Measurements from ENCODE around the gene GPHN. TPM values are rescaled to one million over a fixed set of nuclear protein-coding genes. Genes with fewer than 3 reads are reported as not detected.

The GPHN gene
- total and polyA plus RNA-seq, 2 donors (not counting 3 experiments of a cell fraction or from before 2014, with no cell fraction given): 5.1 to 23.2 TPM

DNA sequence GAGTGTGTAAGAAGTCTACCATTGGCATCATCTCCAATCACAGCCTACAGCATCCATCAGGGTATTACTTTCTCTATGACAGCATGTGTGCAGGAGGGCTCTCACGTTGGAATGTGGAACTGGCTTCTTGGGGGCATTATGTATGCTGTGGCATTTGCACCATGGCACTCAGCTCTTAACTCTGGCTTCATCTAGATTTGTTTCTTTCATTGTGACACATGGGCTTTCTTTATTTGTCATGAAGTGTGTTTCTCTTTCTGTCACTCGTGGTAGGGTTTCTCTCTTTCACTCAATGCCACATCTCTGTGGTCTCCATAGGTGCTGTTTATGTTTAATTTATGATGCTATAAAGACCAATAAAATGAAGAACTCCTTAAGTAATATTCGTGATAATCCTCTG lies 490.1 kb downstream of the GPHN start:
- H3K9ac ChIP-seq (replicated peaks; ENCODE audit: extremely low read depth, insufficient read depth, low read length): no peak overlapping the region
- H3K36me3 ChIP-seq (ENCODE audit: control insufficient read depth in 2 of 2, extremely low read depth in 1 of 2, insufficient read depth in 2 of 2, low read length in 2 of 2): no peaks in the 10 kb centered on the region
- H3K9me3 ChIP-seq (replicated peaks; ENCODE audit: control insufficient read depth, insufficient read depth, low read length): no peaks in the 10 kb centered on the region
- H4K20me1 ChIP-seq (replicated peaks; ENCODE audit: control insufficient read depth, extremely low read depth, insufficient read depth, low read length): no peaks in the 10 kb centered on the region
- H3K4me3 ChIP-seq (replicated peaks in 1 of 3; ENCODE audit: insufficient read depth in 1 of 3, low read depth in 1 of 3, low read length in 3 of 3): no peak overlapping the region
- H3K27ac ChIP-seq (ENCODE audit: insufficient read depth, low read depth, low read length): no peak overlapping the region
- dilution Hi-C loops (cut with MboI; ENCODE audit: extremely low pct_ligation_motif_present, low sequenced_read_pairs): no loop called here
- no peaks in the 10 kb centered on the region for H3K27me3 ChIP-seq (ENCODE audit: control insufficient read depth in 2 of 2, insufficient read depth in 2 of 2, low read length in 2 of 2)
- H3K79me2 ChIP-seq (ENCODE audit: control insufficient read depth, insufficient read depth, low read length): no peaks in the 10 kb centered on the region
- no peaks in the 10 kb centered on the region for H3K4me1 ChIP-seq (ENCODE audit: control insufficient read depth, extremely low read depth, insufficient read depth, low read length)
- intact Hi-C loops (cut with micrococcal nuclease): no loop called here
- FAIRE-seq (no peak), DNase-seq (ENCODE audit: low read depth, low spot score) (no peak)
- no peak overlapping the region for H2AFZ ChIP-seq (ENCODE audit: low read depth, low read length)
- CTCF ChIA-PET: interaction anchor here (1.2 kb wide), 1 partner anchor 11 kb away, joined by 4 read pairs; no protein-coding TSS in a partner anchor
- H3K9me1 ChIP-seq (replicated peaks; ENCODE audit: control insufficient read depth, extremely low read depth, insufficient read depth, low read length): no peaks in the 10 kb centered on the region
- no peak for TF ChIP-seq MYC (IDR thresholded peaks at IDR 0.05; ENCODE audit: low read depth, low read length)
- no peak for TF ChIP-seq JUN (IDR thresholded peaks at IDR 0.05; ENCODE audit: borderline replicate concordance, insufficient read depth, insufficient read length, low read depth)
- no peak for TF ChIP-seq FOS (IDR thresholded peaks at IDR 0.05; ENCODE audit: borderline replicate concordance, insufficient read depth, low read length)
- no peak for TF ChIP-seq POLR2AphosphoS5 (IDR thresholded peaks at IDR 0.05; ENCODE audit: insufficient read depth, low read depth, low read length)
- TF ChIP-seq, protein P1, sequence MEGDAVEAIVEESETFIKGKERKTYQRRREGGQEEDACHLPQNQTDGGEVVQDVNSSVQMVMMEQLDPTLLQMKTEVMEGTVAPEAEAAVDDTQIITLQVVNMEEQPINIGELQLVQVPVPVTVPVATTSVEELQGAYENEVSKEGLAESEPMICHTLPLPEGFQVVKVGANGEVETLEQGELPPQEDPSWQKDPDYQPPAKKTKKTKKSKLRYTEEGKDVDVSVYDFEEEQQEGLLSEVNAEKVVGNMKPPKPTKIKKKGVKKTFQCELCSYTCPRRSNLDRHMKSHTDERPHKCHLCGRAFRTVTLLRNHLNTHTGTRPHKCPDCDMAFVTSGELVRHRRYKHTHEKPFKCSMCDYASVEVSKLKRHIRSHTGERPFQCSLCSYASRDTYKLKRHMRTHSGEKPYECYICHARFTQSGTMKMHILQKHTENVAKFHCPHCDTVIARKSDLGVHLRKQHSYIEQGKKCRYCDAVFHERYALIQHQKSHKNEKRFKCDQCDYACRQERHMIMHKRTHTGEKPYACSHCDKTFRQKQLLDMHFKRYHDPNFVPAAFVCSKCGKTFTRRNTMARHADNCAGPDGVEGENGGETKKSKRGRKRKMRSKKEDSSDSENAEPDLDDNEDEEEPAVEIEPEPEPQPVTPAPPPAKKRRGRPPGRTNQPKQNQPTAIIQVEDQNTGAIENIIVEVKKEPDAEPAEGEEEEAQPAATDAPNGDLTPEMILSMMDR (IDR thresholded peaks at IDR 0.05; ENCODE audit: extremely low read depth in 1 of 2, insufficient read depth in 1 of 2, low read depth in 1 of 2, low read length in 2 of 2): no peak
- no peak for TF ChIP-seq GATA2 (IDR thresholded peaks at IDR 0.05; ENCODE audit: insufficient read depth, insufficient read length, low read depth, low read length)
- H3K4me2 ChIP-seq (ENCODE audit: insufficient read depth, low read length): no peak overlapping the region
- POLR2A ChIA-PET: no interaction called here
- BruUV-seq (replicated peaks): no TSS peak

DNA sequence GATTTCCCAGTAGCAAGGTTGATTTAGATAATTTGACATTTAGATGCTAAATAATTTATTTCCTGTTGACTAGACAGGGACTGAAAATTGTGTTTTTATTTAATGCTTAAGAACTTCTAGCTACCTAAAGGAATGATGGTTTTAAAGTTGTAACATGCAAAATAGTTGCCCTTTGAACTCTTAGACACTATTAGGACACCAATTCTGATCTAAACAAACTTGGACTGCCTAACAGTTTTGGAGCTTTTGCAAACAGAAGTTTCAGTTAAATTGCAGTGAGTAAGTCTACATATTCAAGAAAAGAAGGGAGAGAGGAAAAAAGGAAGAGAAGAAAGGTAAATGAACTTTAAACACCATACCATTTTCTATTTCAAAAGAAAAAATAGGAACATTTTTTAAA lies 492.0 kb downstream of the GPHN start:
- H3K27me3 ChIP-seq (ENCODE audit: control insufficient read depth in 2 of 2, insufficient read depth in 2 of 2, low read length in 2 of 2): no peaks in the 10 kb centered on the region
- H3K9me3 ChIP-seq (replicated peaks; ENCODE audit: control insufficient read depth, insufficient read depth, low read length): no peaks in the 10 kb centered on the region
- no peak overlapping the region for H2AFZ ChIP-seq (ENCODE audit: low read depth, low read length)
- H3K79me2 ChIP-seq (ENCODE audit: control insufficient read depth, insufficient read depth, low read length): no peaks in the 10 kb centered on the region
- H3K4me2 ChIP-seq (ENCODE audit: insufficient read depth, low read length): no peak overlapping the region
- no peak for DNase-seq (ENCODE audit: low read depth, low spot score)
- BruUV-seq (replicated peaks): no TSS peak
- no peak overlapping the region for H3K9ac ChIP-seq (replicated peaks; ENCODE audit: extremely low read depth, insufficient read depth, low read length)
- dilution Hi-C loops (cut with MboI; ENCODE audit: extremely low pct_ligation_motif_present, low sequenced_read_pairs) (no loop called here), intact Hi-C loops (cut with micrococcal nuclease) (no loop called here)
- no peaks in the 10 kb centered on the region for H4K20me1 ChIP-seq (replicated peaks; ENCODE audit: control insufficient read depth, extremely low read depth, insufficient read depth, low read length)
- no peaks in the 10 kb centered on the region for H3K9me1 ChIP-seq (replicated peaks; ENCODE audit: control insufficient read depth, extremely low read depth, insufficient read depth, low read length)
- H3K27ac ChIP-seq (ENCODE audit: insufficient read depth, low read depth, low read length): no peak overlapping the region
- ChIA-PET POLR2A (no interaction called here), CTCF (interaction anchor here (1.6 kb wide), 1 partner anchor 11 kb away, joined by 3 read pairs; no protein-coding TSS in a partner anchor)
- H3K4me1 ChIP-seq (ENCODE audit: control insufficient read depth, extremely low read depth, insufficient read depth, low read length): no peaks in the 10 kb centered on the region
- no peaks in the 10 kb centered on the region for H3K36me3 ChIP-seq (ENCODE audit: control insufficient read depth in 2 of 2, extremely low read depth in 1 of 2, insufficient read depth in 2 of 2, low read length in 2 of 2)
- H3K4me3 ChIP-seq (replicated peaks in 1 of 3; ENCODE audit: insufficient read depth in 1 of 3, low read depth in 1 of 3, low read length in 3 of 3): no peak overlapping the region
- no peak for FAIRE-seq
- TF ChIP-seq, protein P2, sequence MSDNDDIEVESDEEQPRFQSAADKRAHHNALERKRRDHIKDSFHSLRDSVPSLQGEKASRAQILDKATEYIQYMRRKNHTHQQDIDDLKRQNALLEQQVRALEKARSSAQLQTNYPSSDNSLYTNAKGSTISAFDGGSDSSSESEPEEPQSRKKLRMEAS (IDR thresholded peaks at IDR 0.05; ENCODE audit: insufficient read depth, insufficient read length): no peak
- TF ChIP-seq EZH2 (IDR thresholded peaks at IDR 0.05; ENCODE audit: borderline replicate concordance, low read depth, low read length, severe bottlenecking) (no peak), GATA2 (IDR thresholded peaks at IDR 0.05; ENCODE audit: insufficient read depth, insufficient read length, low read depth, low read length) (no peak), JUN (IDR thresholded peaks at IDR 0.05; ENCODE audit: borderline replicate concordance, insufficient read depth, insufficient read length, low read depth) (no peak), POLR2AphosphoS5 (IDR thresholded peaks at IDR 0.05; ENCODE audit: insufficient read depth, low read depth, low read length) (no peak), POLR2A (IDR thresholded peaks at IDR 0.05; ENCODE audit: low read depth, low read length) (no peak), MYC (IDR thresholded peaks at IDR 0.05; ENCODE audit: low read depth, low read length) (no peak), FOS (IDR thresholded peaks at IDR 0.05; ENCODE audit: borderline replicate concordance, insufficient read depth, low read length) (no peak)
- TF ChIP-seq, protein P1 (IDR thresholded peaks at IDR 0.05; ENCODE audit: extremely low read depth in 1 of 2, insufficient read depth in 1 of 2, low read depth in 1 of 2, low read length in 2 of 2): no peak
